ENCODE data around the gene SPAG16. TPM values are rescaled to one million over a fixed set of nuclear protein-coding genes. Genes with fewer than 3 reads are reported as not detected.

Gene SPAG16
- total and polyA plus RNA-seq, 2 donors (not counting 1 experiment from before 2014, with no cell fraction given): 24.1 to 36.8 TPM

DNA sequence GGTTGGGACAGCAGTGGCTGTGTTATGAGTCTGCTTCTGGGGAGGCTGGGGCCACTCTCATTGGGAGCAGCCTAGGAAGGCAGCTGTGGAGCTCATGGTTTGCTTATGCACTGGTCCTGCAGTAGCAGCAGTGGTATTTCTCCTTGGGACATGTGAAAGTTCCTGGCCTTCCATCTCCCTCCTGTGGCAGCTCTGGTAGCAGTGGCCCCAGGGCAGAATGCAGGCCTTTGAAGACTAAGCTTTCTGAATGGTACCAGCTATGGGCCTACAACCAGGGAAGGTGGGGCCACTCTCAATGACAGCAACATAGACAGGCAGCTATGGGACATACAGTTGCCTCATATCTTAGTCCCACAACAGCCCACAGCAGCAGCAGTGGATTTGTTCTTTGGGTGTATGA, 1009.3 kb downstream of the SPAG16 start:
- H3K27me3 ChIP-seq (ENCODE audit: control insufficient read depth, insufficient read depth, low read length): no peaks in the 10 kb centered on the region
- H3K9ac ChIP-seq (ENCODE audit: insufficient read depth, low read length): no peak overlapping the region
- no peaks in the 10 kb centered on the region for H3K9me3 ChIP-seq (ENCODE audit: control insufficient read depth, insufficient read depth, low read depth, low read length)
- H3K36me3 ChIP-seq (ENCODE audit: control insufficient read depth, insufficient read depth, low read length): no peaks in the 10 kb centered on the region
- TF ChIP-seq, protein P1, sequence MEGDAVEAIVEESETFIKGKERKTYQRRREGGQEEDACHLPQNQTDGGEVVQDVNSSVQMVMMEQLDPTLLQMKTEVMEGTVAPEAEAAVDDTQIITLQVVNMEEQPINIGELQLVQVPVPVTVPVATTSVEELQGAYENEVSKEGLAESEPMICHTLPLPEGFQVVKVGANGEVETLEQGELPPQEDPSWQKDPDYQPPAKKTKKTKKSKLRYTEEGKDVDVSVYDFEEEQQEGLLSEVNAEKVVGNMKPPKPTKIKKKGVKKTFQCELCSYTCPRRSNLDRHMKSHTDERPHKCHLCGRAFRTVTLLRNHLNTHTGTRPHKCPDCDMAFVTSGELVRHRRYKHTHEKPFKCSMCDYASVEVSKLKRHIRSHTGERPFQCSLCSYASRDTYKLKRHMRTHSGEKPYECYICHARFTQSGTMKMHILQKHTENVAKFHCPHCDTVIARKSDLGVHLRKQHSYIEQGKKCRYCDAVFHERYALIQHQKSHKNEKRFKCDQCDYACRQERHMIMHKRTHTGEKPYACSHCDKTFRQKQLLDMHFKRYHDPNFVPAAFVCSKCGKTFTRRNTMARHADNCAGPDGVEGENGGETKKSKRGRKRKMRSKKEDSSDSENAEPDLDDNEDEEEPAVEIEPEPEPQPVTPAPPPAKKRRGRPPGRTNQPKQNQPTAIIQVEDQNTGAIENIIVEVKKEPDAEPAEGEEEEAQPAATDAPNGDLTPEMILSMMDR (conservative IDR thresholded peaks at IDR 0.05 in 1 of 2, IDR thresholded peaks at IDR 0.05 in 1 of 2; ENCODE audit: low read depth in 1 of 2, low read length in 2 of 2): no peak
- TF ChIP-seq EZH2 (IDR thresholded peaks at IDR 0.05; ENCODE audit: low read length, missing control alignments): no peak
- no peaks in the 10 kb centered on the region for H4K20me1 ChIP-seq (ENCODE audit: control insufficient read depth, extremely low read depth, insufficient read depth, low read length)
- no peak overlapping the region for H3K27ac ChIP-seq (ENCODE audit: insufficient read depth, low read length)
- DNase-seq (ENCODE audit: low read depth in 2 of 2): no peak
- no peak overlapping the region for H2AFZ ChIP-seq (ENCODE audit: low read length)
- H3K4me2 ChIP-seq (ENCODE audit: extremely low read depth, insufficient read depth, low read length): no peak overlapping the region
- no peaks in the 10 kb centered on the region for H3K79me2 ChIP-seq (ENCODE audit: control insufficient read depth, insufficient read depth, low read length)
- no peak overlapping the region for H3K4me3 ChIP-seq (replicated peaks in 1 of 4; ENCODE audit: control extremely low read depth in 1 of 4, insufficient read depth in 1 of 4, low read depth in 3 of 4, low read length in 4 of 4)
- H3K4me1 ChIP-seq (ENCODE audit: control insufficient read depth, extremely low read depth, insufficient read depth, low read length): no peaks in the 10 kb centered on the region

DNA sequence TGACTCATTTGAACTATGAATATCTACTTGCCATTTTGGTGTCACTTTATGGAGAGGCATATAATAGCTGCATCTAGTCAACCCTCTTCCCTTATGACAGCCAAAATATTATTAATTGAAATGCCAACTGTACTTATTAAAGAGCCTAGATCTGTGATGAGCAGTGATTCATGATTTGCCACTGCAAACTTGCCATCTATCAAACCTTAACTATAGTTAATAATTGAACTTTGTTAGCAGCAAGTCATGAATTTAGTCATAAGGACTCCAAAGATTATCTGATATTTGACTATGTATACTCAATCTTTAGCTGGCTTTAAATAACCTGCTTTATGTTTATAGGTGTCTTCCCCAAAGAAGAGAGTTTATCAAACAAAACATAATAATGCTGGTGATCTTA, 1010.2 kb downstream of the SPAG16 start:
- no peaks in the 10 kb centered on the region for H3K36me3 ChIP-seq (ENCODE audit: control insufficient read depth, insufficient read depth, low read length)
- H3K27me3 ChIP-seq (ENCODE audit: control insufficient read depth, insufficient read depth, low read length): no peaks in the 10 kb centered on the region
- H3K9ac ChIP-seq (ENCODE audit: insufficient read depth, low read length): no peak overlapping the region
- H3K27ac ChIP-seq (ENCODE audit: insufficient read depth, low read length): no peak overlapping the region
- no peak overlapping the region for H3K4me2 ChIP-seq (ENCODE audit: extremely low read depth, insufficient read depth, low read length)
- H4K20me1 ChIP-seq (ENCODE audit: control insufficient read depth, extremely low read depth, insufficient read depth, low read length): no peaks in the 10 kb centered on the region
- DNase-seq (ENCODE audit: low read depth in 2 of 2): no peak
- no peak overlapping the region for H3K4me3 ChIP-seq (replicated peaks in 1 of 4; ENCODE audit: control extremely low read depth in 1 of 4, insufficient read depth in 1 of 4, low read depth in 3 of 4, low read length in 4 of 4)
- TF ChIP-seq EZH2 (IDR thresholded peaks at IDR 0.05; ENCODE audit: low read length, missing control alignments): no peak
- TF ChIP-seq, protein P1 (conservative IDR thresholded peaks at IDR 0.05 in 1 of 2, IDR thresholded peaks at IDR 0.05 in 1 of 2; ENCODE audit: low read depth in 1 of 2, low read length in 2 of 2): no peak
- no peaks in the 10 kb centered on the region for H3K9me3 ChIP-seq (ENCODE audit: control insufficient read depth, insufficient read depth, low read depth, low read length)
- H3K79me2 ChIP-seq (ENCODE audit: control insufficient read depth, insufficient read depth, low read length): no peaks in the 10 kb centered on the region
- H3K4me1 ChIP-seq (ENCODE audit: control insufficient read depth, extremely low read depth, insufficient read depth, low read length): no peaks in the 10 kb centered on the region
- no peak overlapping the region for H2AFZ ChIP-seq (ENCODE audit: low read length)

DNA sequence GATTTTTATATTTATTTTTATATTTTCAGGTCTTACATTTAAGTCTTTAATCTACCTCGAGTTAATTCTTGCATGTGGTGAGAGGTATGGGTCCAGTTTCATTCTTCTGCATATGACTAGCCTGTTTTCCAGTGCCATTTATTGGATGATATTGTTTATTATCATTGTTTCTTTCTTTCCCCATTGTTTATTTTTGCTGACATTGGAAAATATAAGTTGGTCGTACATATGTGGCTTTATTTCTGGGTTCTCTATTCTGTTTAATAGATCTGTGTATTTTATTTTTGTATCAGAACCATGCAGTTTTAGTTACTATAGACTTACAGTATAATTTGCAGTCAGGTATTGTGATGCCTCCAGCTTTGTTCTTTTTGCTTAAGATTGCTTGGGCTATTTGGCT, 1013.2 kb downstream of the SPAG16 start:
- H3K4me1 ChIP-seq (ENCODE audit: control insufficient read depth, extremely low read depth, insufficient read depth, low read length): no peaks in the 10 kb centered on the region
- no peak for DNase-seq (ENCODE audit: low read depth in 2 of 2)
- no peak overlapping the region for H3K4me3 ChIP-seq (replicated peaks in 1 of 4; ENCODE audit: control extremely low read depth in 1 of 4, insufficient read depth in 1 of 4, low read depth in 3 of 4, low read length in 4 of 4)
- H4K20me1 ChIP-seq (ENCODE audit: control insufficient read depth, extremely low read depth, insufficient read depth, low read length): no peaks in the 10 kb centered on the region
- H3K9ac ChIP-seq (ENCODE audit: insufficient read depth, low read length): no peak overlapping the region
- no peaks in the 10 kb centered on the region for H3K9me3 ChIP-seq (ENCODE audit: control insufficient read depth, insufficient read depth, low read depth, low read length)
- H3K27me3 ChIP-seq (ENCODE audit: control insufficient read depth, insufficient read depth, low read length): no peaks in the 10 kb centered on the region
- H3K79me2 ChIP-seq (ENCODE audit: control insufficient read depth, insufficient read depth, low read length): no peaks in the 10 kb centered on the region
- H3K4me2 ChIP-seq (ENCODE audit: extremely low read depth, insufficient read depth, low read length): no peak overlapping the region
- TF ChIP-seq, protein P1 (conservative IDR thresholded peaks at IDR 0.05 in 1 of 2, IDR thresholded peaks at IDR 0.05 in 1 of 2; ENCODE audit: low read depth in 1 of 2, low read length in 2 of 2): no peak
- TF ChIP-seq EZH2 (IDR thresholded peaks at IDR 0.05; ENCODE audit: low read length, missing control alignments): no peak
- H3K27ac ChIP-seq (ENCODE audit: insufficient read depth, low read length): no peak overlapping the region
- no peak overlapping the region for H2AFZ ChIP-seq (ENCODE audit: low read length)
- no peaks in the 10 kb centered on the region for H3K36me3 ChIP-seq (ENCODE audit: control insufficient read depth, insufficient read depth, low read length)

Measured in fibroblast of lung (primary cell).